HepG2 (cell line): ENCODE measurements around the gene ACVR2A. TPM values are rescaled to one million over a fixed set of nuclear protein-coding genes. Genes with fewer than 3 reads are reported as not detected.
A peak's percentile ranks its signal among the peaks of the same experiment; 100 is the strongest.

Experiments used
- ARNT2 ChIP-seq: sonication (generic); formaldehyde crosslinking; IDR thresholded peaks from 2 replicates; pipeline ENCODE4 v1.8.0; 2022; ENCODE audit warnings: mild to moderate bottlenecking, low read depth, missing genetic modification reagents, moderate library complexity
- CREM ChIP-seq, 2 experiments: sonication (generic) in 1 of 2; formaldehyde crosslinking in 1 of 2; IDR thresholded peaks; 2 replicates each; pipeline versions ENCODE4 v1.4.0 to v1.6.1; 2016 to 2020; ENCODE audit warnings: antibody characterized with exemption in 1 of 2, mild to moderate bottlenecking in 1 of 2, missing genetic modification reagents in 1 of 2
- FOXM1 ChIP-seq: sonication (generic); formaldehyde crosslinking; IDR thresholded peaks from 2 replicates; pipeline ENCODE4 v1.5.0; 2020; ENCODE audit warnings: missing genetic modification reagents
- GFI1 ChIP-seq: sonication (generic); formaldehyde crosslinking; IDR thresholded peaks from 2 replicates; pipeline ENCODE4 v1.5.0; 2020; ENCODE audit warnings: missing genetic modification reagents, mild to moderate bottlenecking, borderline replicate concordance
- KIAA2018 ChIP-seq: sonication (generic); formaldehyde crosslinking; IDR thresholded peaks from 2 replicates; pipeline ENCODE4 v1.5.0; 2020; ENCODE audit warnings: mild to moderate bottlenecking, missing genetic modification reagents, borderline replicate concordance
- REPIN1 ChIP-seq: sonication (generic); formaldehyde crosslinking; IDR thresholded peaks from 2 replicates; pipeline ENCODE4 v1.8.0; 2022; ENCODE audit warnings: missing genetic modification reagents, low read depth, mild to moderate bottlenecking, borderline replicate concordance
- RFX5 ChIP-seq: IDR thresholded peaks from 2 replicates; pipeline ENCODE4 v1.6.1; 2011; ENCODE audit warnings: low read depth, low read length, improper control_type of control experiment
- RFXAP ChIP-seq: sonication (generic); formaldehyde crosslinking; IDR thresholded peaks from 2 replicates; pipeline ENCODE4 v1.4.0; 2020; ENCODE audit warnings: missing genetic modification reagents, borderline replicate concordance
- SP140L ChIP-seq: sonication (generic); formaldehyde crosslinking; IDR thresholded peaks from 2 replicates; pipeline ENCODE4 v1.4.0; 2020; ENCODE audit warnings: missing genetic modification reagents, borderline replicate concordance
- TCF12 ChIP-seq, 2 experiments: fragments of 450-650 bp in 1 of 2; sonication (generic) in 1 of 2; formaldehyde crosslinking in 1 of 2; IDR thresholded peaks; 2 replicates each; pipeline versions ENCODE4 v1.6.1 to v1.8.0; 2017 to 2022; ENCODE audit warnings: antibody characterized with exemption in 1 of 2, mild to moderate bottlenecking in 1 of 2, missing genetic modification reagents in 1 of 2, moderate library complexity in 1 of 2
- TERF1 ChIP-seq: sonication (generic); formaldehyde crosslinking; IDR thresholded peaks from 2 replicates; pipeline ENCODE4 v1.8.0; 2022; ENCODE audit warnings: mild to moderate bottlenecking, missing genetic modification reagents, moderate library complexity
- ZBTB20 ChIP-seq: sonication (generic); formaldehyde crosslinking; IDR thresholded peaks from 2 replicates; pipeline ENCODE4 v1.8.1; 2023; ENCODE audit warnings: missing genetic modification reagents, low read depth, mild to moderate bottlenecking, borderline replicate concordance
- ZNF430 ChIP-seq: sonication (generic); formaldehyde crosslinking; IDR thresholded peaks from 2 replicates; pipeline ENCODE4 v1.9.0; 2021; ENCODE audit warnings: mild to moderate bottlenecking, missing genetic modification reagents
- ZNF496 ChIP-seq: sonication (generic); formaldehyde crosslinking; IDR thresholded peaks from 2 replicates; pipeline ENCODE4 v1.8.1; 2023; ENCODE audit warnings: mild to moderate bottlenecking, moderate library complexity, missing genetic modification reagents; ENCODE audit not compliant: insufficient replicate concordance
- ZNF644 ChIP-seq: IDR thresholded peaks from 2 replicates; pipeline ENCODE4 v1.6.1; 2016; ENCODE audit warnings: low read depth
- ZNF724P ChIP-seq: sonication (generic); formaldehyde crosslinking; IDR thresholded peaks from 2 replicates; pipeline ENCODE4 v1.8.0; 2022; ENCODE audit warnings: missing genetic modification reagents, borderline replicate concordance
- polyA plus RNA-seq, 8 experiments: library from polyadenylated mRNA; depleted of rRNA in 3 of 8; stranded (reverse) in 7 of 8; unstranded in 1 of 8; fragments of >200 nt; fragmentation: Illumina TruSeq in 4 of 8; extraction: Trizol in 4 of 8; gene quantifications; 2 replicates each; pipeline versions ENCODE4 v1.2.1 to v1.2.3, GENCODE V29; 2011 to 2016; ENCODE audit warnings: low read depth in 4 of 8, missing spikeins in 1 of 8, mixed read lengths in 1 of 8; ENCODE audit not compliant: insufficient read depth in 1 of 8
- total RNA-seq, 5 experiments: library from RNA; depleted of rRNA; stranded (reverse); fragments of >200 nt; fragmentation: Illumina TruSeq; extraction: Trizol; gene quantifications; 2 replicates each; pipeline ENCODE4 v1.2.3, GENCODE V29; 2016; ENCODE audit warnings: low read depth in 1 of 5
- TF ChIP-seq, protein P1 (sequence below): sonication (generic); formaldehyde crosslinking; IDR thresholded peaks from 2 replicates; pipeline ENCODE4 v1.9.0; 2022; ENCODE audit warnings: low read depth, missing genetic modification reagents

Gene ACVR2A
- total and polyA plus RNA-seq, 2 of the 13 experiments (the other 11 are each of a cell fraction or from before 2014, with no cell fraction given), result 8.3 to 18.0 TPM

GRCh38 chr2:147927053-147927588 is 82.3 kb downstream of the ACVR2A start (continued):
- TF ChIP-seq TCF12 (IDR thresholded peaks at IDR 0.05) (no peak), TCF12 (CRISPR knock-in tag; IDR thresholded peaks at IDR 0.05) (no peak; the same call in 1 of the 2 replicates), ZNF430 (CRISPR knock-in tag) (peak; percentile 64; the same call in 1 of the 2 replicates), KIAA2018 (CRISPR knock-in tag) (no peak), ZBTB20 (CRISPR knock-in tag) (peak; percentile 97; the same call in 1 of the 2 replicates), CREM (IDR thresholded peaks at IDR 0.05) (peak; percentile 88), CREM (CRISPR knock-in tag; IDR thresholded peaks at IDR 0.05) (no peak), RFX5 (no peak), REPIN1 (CRISPR knock-in tag) (peak; percentile 95), TERF1 (no peak), SP140L (CRISPR knock-in tag) (no peak), ZNF644 (peak; percentile 99), RFXAP (CRISPR knock-in tag) (no peak), ZNF496 (CRISPR knock-in tag) (no peak), FOXM1 (CRISPR knock-in tag) (no peak), GFI1 (CRISPR knock-in tag) (peak; percentile 67), ARNT2 (CRISPR knock-in tag) (peak; percentile 63; the same call in 1 of the 2 replicates), ZNF724P (CRISPR knock-in tag) (0 out of 2 replicates have a peak, but pooled peaks have one; percentile 38)
- TF ChIP-seq, protein P1, sequence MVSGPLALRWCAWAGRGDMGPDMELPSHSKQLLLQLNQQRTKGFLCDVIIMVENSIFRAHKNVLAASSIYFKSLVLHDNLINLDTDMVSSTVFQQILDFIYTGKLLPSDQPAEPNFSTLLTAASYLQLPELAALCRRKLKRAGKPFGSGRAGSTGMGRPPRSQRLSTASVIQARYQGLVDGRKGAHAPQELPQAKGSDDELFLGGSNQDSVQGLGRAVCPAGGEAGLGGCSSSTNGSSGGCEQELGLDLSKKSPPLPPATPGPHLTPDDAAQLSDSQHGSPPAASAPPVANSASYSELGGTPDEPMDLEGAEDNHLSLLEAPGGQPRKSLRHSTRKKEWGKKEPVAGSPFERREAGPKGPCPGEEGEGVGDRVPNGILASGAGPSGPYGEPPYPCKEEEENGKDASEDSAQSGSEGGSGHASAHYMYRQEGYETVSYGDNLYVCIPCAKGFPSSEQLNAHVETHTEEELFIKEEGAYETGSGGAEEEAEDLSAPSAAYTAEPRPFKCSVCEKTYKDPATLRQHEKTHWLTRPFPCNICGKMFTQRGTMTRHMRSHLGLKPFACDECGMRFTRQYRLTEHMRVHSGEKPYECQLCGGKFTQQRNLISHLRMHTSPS (CRISPR knock-in tag), result no peak
